AG20443 (cell line): ENCODE data around the gene ZPBP2.
"Not testable (repeated sequence)": the region's sequence is repeated elsewhere in the genome, so short reads cannot be mapped to it uniquely, and the experiment has no call there.

Experiments used
- DNase-seq: peaks from one replicate; pipeline ENCODE4 v3.0.0; 2012; ENCODE audit warnings: low spot score, mixed read lengths

Gene ZPBP2, protein sequence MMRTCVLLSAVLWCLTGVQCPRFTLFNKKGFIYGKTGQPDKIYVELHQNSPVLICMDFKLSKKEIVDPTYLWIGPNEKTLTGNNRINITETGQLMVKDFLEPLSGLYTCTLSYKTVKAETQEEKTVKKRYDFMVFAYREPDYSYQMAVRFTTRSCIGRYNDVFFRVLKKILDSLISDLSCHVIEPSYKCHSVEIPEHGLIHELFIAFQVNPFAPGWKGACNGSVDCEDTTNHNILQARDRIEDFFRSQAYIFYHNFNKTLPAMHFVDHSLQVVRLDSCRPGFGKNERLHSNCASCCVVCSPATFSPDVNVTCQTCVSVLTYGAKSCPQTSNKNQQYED

DNA sequence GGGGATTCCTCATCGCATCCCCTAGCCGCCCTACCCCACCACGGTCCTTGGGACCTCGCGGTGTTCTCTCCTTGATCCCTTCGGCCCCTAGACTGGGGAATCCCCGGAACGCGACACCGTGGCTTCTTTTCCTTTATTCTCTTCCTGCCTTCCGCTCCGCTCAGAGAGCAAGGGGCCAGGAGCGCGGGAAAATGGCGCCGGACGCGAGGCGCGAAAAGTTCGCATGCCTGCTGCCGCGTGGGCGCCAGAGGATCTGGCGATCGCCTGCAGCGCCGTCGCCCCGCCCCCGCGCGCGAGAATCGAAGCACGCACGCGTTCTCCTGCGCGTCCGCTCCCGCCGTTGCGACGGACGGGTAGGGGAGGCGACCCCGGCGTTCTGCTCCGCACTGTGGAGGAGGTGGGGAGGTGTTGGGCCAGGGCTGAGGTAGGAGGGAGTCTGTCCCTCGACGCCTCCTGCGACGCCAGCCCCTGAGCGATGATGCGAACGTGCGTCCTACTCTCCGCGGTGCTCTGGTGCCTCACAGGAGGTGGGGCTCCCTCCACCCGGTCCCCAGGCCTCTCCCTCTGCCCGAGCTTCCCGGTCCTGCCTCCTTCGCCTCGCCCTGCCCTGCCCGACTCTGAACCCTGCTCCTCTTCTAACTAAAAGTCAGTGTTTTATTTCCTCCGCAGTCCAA, at the start of gene ZPBP2:
Gene ZPBP2 (plus strand): TSS at position 323 of the 674 bp plus-strand sequence. CDS start 153 bp downstream, at position 476.
- no peak for DNase-seq

DNA sequence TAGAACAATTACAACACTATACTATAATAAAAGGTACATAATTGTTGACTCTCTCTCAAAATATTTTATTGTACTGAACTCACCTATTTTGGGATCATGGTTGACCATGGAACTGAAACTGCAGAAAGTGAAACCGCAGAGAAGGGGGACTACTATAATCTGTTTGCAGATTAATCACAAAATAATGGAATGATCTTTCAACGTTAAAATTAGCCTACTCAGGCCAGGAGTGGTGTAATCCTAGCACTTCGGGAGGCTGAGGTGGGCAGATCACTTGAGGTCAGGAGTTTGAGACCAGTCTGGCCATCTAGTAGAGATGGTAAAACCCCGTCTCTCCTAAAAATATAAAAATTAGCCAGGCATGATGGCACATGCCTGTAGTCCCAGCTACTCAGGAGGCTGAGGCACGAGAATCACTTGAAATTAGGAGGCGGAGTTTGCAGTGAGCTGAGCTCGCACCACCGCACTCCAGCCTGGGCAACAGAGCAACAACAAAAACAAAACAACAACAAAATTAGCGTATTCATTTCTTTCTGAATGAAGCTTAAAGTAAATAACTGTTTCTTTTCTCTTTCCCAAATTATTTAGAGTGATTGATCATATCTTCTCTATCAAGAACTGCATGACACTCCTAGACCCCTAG, 49.5 kb upstream of the ZPBP2 start:
- DNase-seq: no peak

DNA sequence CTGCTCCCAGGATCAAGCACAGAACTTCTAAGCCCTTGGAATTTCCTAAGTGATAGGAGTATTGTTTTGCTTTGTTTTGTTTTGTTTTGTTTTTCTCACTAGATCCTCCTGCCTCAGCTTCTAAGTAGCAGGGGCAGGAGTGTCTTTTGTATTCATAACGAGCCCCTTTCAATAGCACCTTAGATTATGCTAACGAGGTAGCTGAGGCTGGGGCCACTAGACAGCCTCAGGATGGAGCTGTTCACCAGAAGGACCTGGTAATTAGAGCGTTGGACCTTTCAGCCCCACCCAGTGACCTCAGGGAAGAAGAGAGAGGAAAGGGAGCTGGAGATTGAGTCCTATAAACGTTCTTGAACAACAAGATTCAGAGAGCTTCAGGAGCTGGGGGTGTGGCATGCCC, 47.5 kb upstream of the ZPBP2 start:
- DNase-seq: no peak

DNA sequence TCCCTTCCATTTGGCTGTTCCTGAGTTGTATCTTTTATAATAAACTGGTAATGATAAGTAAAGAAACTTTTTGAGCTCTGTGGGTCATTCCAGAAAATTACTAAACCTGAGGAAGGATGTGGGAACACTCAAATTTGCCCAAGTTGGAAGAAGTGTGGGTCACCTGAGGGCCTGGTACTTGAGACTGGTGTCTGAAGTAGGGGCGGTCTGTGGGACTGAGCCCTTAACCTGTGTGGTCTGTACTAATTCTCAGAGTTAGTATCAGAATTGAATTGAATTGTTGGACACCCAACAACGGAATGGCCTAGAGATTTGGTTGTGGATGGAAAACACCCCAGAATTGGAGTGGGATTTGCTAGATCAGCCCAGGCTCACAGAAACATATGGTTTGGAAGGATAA, 47.0 kb upstream of the ZPBP2 start:
- DNase-seq: no peak

DNA sequence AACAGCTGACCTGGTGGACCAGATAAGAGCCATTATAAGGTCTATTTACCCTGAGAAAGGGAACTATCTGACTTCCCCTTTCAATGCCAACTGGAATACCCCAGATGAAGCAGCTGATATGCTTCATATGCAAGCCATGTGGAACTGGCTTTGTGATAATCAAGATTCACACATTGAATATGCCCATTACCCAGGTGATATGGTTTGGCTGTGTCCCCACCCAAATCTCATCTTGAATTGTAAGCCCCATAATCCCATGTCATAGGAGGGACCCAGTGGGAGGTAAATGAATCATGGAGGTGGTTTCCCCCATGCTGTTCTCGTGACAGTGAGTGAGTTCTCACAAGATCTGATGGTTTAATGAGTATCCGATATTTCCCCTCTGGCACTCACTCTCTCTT, 46.0 kb upstream of the ZPBP2 start:
- no peak for DNase-seq

DNA sequence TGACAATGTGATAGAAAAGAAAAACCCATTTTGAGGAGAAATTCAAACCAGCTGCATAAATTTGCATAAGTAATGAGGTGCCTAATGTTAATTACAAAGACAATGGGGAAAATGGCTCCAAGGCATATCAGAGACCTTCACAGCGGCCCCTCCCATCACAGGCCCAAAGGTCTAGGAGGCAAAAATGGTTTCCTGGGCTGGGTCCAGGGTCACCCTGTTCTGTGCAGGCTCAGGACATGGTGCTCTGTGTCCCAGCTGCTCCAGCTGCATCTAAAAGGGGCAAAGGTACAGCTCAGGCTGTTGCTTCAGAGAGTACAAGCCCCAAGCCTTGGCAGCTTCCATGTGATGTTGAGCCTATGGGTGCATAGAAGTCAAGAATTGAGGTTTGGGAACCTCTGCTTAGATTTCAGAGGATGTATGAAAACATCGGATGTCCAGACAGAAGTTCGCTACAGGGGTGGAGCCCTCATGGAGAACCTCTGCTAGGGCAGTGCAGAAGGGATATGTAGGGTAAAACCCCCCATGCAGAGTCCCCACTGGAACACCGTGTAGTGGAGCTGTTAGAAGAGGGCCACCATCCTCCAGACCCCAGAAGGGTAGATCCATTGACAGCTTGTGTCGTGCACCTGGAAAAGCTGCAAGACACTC, 44.5 kb upstream of the ZPBP2 start:
- DNase-seq: no peak

DNA sequence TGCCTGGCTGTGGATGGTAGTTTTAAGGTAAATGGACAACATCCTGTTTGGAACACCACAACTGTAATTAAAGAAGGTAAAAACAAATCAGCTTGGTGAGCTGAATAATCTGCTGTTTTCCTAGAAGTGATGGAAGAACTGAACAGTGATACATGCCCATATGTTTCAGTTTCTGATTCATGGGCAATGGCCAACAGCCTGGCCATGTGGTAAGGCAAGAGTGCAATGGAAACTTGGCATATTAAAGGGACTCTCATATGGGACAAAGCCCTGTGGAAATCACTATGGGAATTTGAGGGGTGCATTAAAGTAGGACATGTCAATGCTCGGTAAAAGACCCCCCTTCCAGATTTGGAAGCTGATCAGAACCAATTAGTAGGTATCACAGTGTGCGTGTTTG, 41.7 kb upstream of the ZPBP2 start:
- DNase-seq: no peak

DNA sequence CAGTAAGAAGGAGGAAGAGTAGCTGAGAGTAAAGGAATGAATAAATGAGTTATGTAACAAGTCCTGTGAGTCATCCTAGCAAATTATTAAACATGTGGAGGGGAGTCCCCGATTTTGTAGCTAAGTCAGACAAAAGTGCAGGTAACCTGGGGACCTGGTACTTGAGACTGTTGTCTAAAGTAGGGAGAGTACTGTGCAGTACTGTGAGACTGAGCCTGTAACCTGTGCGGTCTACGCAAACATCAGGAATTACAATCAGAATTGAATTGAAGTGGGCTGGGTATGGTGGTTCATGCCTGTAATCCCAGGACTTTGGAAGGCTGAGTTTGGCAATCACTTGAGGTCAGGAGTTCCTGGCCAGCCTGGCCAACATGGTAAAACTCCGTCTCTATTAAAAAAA, 39.6 kb upstream of the ZPBP2 start:
- no peak for DNase-seq

DNA sequence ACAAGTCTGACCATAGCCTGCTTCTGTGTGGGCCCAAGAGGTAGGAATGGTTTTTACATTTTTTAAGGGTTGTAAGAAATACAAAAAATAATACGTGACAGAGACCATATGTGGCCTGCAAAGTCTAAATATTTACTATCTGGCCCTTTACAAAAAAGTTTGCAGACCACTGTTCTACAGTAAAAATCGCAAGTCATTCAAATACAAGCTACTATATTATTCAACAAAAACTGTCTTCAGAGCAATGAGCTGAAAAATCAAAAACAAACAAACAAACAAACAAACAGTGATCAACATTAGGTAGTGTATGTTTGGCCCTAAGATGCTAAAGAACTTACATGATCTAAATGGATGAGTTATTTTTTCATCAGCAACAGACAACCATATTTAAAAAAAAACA, 36.4 kb upstream of the ZPBP2 start:
- DNase-seq: no peak

DNA sequence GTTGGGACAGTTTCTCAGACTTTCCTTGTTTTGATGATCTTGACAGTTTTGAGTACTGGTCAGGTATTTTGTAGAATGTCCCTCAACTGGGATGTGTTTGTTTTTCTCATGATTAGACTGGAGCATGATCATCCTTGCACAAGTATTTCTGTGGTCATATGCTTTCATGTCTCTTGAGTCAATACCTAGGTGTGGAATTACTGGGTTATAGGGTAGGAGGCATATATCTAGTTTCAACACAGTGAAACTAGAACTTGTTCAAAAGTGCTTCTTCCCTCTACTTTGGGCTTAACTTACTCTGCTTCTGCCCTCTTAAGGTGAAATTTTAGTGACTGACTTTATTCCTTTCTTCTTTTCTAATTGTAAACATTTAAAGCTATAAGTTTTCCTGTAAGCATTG, 34.0 kb upstream of the ZPBP2 start:
- no peak for DNase-seq

DNA sequence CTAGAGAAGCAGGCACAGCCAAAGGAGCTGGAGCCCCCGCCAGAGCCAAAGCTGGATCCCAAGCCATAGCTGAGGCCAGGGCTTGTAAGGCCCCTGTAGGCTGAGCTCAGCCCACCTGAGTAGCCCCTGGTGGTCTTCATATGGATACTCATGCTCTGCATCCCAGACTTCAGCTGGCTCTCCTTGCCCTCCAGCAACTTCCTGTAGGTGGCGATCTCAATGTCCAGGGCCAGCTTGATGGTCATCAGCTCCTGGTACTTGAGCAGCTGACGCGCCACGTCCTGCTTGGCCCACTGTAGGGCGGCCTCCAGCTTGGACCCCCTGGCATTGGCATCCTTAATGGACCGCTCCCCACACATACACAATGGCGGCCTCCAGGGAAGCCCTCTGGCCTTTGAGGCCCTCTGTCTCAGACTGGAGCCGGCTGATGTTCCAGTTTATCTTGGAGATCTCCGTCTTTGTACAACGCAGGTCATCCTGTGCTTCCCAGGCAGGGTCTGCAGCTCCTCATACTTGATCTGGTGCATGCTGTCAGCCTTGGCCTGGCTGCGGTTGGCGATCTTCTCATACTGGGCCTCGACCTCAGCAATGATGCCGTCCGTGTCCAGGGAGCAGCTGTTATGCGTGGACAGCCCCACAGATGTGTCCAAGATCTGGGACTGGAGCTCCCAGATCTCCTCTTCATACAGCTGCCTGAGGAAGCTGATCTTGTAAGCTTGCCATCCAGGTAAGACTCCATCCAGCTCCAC, 32.8 kb upstream of the ZPBP2 start:
- no peak for DNase-seq

DNA sequence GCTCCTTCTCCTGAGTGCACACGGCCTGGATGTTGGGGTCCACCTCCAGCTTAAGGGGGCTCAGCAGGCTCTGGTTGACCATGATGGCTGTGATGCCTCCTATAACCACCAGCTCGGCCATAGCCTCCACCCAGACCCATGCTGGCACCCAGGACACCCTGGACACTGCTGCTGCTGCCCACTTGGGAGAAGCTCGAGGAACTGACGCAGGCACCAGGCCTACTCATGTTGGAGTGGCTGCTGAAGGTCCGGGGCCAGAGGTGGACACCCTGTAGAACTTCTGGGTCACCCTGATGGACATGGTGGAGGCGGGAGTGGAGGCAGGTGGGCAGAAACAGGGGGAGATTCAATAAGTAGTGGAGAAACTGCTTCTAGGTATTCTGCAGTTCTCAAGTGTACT, 31.9 kb upstream of the ZPBP2 start:
- DNase-seq: no peak

DNA sequence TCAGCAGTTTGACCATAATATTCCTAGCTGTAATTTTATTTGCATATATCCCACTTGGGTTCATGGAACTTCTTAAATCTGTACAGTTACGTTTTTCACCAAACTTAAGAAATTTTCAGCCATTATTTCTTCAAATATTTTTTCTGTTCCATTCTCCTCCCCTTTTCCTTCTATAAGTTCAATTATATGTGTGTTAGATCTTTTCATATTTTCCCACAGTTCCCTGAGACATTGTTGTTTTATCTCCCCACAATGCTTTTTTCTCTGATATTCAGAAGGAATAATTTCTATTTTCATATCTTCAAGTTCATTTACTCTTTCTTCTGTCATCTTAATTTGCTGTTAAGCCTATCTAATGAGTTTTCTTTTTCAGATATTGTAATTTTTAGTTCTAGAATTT, 29.9 kb upstream of the ZPBP2 start:
- DNase-seq: no peak

DNA sequence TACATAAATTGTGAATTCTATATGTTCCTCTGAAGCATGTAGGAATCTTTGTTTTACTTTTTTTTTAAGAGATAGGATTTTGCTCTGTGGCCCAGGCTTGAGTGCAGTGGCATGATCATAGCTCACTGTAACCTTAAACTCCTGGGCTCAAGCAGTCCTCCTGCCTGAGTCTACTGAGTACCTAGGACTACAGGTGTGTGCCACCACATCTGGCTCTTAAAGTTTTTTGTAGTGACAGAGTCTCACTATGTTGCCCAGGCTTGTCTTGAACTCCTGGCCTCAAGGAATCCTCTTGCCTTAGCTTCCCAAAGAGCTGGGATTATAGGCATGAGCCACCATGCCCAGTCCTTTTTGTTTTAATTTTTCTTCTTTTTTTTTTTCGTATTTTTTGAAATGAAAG, 29.2 kb upstream of the ZPBP2 start:
- no peak for DNase-seq

DNA sequence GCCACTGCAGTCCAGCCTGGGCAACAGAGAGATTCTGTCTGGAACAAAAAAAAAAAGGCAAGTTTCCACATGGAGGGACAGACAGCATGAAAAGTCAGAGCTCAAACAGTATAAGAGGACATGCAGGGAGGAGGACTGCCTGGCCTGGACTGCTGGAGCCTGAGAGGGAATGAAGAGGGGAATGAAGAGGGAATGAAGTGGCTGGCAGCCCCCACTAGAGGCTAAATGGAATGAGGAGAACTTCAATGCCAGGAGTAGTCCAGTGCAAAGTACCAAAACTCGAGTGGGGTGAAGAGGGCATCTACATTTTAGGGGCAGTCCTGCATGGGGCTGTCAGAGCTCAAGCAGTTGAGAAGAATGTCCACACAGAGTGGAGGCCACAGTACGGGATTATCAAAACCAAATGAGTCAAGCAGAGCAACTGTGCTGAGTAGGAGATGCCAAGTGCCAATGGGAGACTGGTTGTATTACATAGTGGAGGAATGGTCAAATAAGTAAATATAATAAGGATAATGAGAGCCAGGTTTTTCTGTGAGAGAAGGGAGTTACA, 26.8 kb upstream of the ZPBP2 start:
- no peak for DNase-seq

DNA sequence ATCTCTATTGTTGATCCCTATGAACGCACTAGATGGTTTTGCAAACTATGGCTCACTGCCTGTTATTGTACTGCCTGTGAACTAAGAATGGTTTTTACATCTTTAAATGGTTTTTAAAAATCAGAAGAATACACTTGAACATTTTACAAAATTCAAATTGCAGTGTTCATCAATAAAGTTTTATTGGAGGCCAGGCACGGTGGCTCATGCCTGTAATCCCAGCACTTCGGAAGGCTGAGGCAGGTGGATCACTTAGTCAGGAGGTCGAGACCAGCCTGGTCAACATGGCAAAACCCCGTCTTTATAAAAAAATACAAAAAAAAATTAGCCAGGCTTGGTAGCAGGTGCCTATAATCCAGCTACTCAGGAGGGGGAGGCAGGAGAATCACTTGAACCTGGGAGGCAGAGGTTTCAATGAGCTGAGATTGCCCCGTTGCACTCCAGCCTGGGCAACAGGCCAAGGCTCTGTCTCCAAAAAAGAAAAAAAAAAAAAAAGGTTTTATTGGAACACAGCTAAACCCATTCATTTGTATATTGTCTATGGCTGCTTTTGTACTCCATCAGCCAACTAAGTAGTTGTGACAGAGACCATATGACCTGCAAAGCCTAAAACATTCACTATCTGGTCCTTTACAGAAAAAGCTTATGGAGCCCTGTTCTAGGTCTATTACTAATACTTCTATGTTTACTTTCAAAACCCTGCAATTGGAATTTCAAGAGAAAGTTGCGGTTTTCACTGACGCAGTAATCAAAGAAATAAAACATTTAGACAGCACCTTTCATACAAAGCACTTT, 22.8 kb upstream of the ZPBP2 start:
- DNase-seq: no peak

DNA sequence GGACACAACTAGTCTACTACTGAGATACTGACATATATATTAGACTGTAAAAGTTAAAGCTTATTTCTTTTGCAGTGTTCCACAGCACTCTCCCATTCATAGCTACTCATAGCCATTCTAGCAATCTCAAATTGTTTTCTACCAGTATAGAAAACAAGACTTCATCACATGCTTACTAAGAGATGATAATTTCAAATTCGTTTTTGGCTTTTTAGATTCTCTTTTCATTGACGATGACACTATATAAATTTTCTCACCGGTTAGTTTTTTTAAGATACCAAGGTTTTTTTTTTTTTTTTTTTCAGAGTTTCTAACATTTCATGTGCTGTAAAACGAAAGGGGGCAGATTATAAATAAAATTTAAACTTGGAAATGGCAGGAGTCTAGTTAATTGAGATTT, 21.8 kb upstream of the ZPBP2 start:
- no peak for DNase-seq

DNA sequence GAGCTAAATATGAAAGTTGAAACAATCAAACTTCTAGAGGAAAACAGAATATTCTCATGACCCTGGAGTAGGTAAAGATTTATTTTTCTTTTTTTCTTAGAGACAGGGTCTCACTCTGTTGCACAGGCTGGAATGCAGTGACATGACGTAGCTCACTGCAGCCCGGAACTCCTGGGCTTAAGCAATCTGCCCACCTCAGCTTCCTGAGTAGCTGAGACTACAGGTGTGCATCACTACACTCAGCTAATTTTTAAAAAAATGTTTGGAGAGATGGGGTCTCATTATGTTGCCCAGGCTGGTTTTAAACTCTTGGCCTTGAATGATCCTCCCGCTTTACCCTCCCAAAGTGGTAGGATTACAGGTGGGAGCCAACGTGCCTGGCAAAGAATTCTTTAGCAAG, 19.4 kb upstream of the ZPBP2 start:
- no peak for DNase-seq

DNA sequence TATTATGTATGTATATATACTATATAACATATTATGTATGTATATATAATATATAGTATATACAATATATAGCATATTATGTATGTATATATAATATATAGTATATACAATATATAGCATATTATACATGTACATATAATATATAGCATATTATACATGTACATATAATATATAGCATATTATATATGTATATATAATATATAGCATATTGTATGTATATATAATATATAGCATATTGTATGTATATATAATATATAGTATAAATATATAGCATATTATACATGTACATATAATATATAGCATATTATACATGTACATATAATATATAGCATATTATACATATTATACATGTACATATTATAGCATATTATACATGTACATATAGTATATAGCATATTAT, 17.8 kb upstream of the ZPBP2 start:
- not testable (repeated sequence) for DNase-seq

DNA sequence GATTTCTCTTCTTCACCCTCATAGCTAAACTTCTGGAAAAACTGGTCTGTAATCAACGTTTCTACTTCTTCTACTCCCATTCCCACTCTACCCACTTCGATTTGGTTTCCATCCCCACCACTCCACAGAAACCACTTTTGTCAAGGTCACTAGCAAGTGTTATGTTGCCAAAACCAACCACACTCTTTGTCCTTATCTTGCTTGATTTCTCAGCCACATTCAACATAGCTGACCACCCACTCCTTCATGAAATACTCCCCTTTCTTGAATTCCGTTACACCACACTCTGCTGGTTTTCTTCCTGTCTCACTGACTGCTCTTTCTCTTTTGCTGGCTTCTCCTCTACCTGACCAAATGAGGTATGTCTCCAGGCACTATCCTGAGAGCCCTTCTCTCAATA, 15.8 kb upstream of the ZPBP2 start:
- no peak for DNase-seq

DNA sequence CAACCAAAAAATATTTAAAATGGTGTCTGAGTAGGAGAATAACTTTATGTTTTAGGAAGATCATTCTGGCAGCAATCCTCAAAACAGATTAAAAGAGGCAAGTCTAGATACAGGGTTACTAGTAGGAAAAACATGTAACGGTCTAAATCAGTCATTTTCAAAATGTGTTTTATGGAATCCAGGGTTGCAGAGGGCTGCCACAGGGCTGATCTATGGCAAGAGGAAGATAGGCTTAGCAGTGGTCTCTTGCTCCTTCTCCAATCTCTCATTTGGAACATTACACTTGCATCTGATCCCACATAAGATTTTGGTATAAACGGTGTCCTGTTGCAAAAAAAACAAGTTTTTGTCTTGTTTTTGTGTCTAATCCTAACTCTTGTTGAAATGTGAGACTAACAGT, 13.1 kb upstream of the ZPBP2 start:
- no peak for DNase-seq
